Kidney (tissue), 14 donors: ENCODE data around the gene TAF3. TPM values are rescaled to one million over a fixed set of nuclear protein-coding genes. Genes with fewer than 3 reads are reported as not detected.
A peak's percentile ranks its signal among the peaks of the same experiment; 100 is the strongest.

Experiments
- DNase-seq, 5 donors: peaks; one replicate each; pipeline ENCODE4 v3.0.0-alpha.2; 2013 to 2020
- FAIRE-seq: peaks from 2 replicates; lab custom pipeline; 2012; peaks lifted over from hg19 to GRCh38; lab: Jason Lieb, UNC
- H3K27ac ChIP-seq, 2 donors: one replicate each; pipeline ENCODE4 v1.7.0; 2013; ENCODE audit warnings: low read depth in 2 of 2, low read length in 2 of 2, inconsistent platforms in 1 of 2
- H3K27me3 ChIP-seq: one replicate; pipeline ENCODE4 v1.7.1; 2013; ENCODE audit warnings: low read length, inconsistent platforms; ENCODE audit not compliant: control insufficient read depth, insufficient read depth
- H3K36me3 ChIP-seq, 3 donors: one replicate each; pipeline versions ENCODE4 v1.7.0 to v1.7.1; 2013; ENCODE audit warnings: low read length in 3 of 3, control low read depth in 1 of 3, inconsistent platforms in 1 of 3; ENCODE audit not compliant: insufficient read depth in 3 of 3, control insufficient read depth in 2 of 3
- H3K4me1 ChIP-seq, 3 donors: one replicate each; pipeline versions ENCODE4 v1.7.0 to v1.7.1; 2013; ENCODE audit warnings: low read length in 3 of 3, inconsistent platforms in 1 of 3, low read depth in 1 of 3; ENCODE audit not compliant: control insufficient read depth in 2 of 3, insufficient read depth in 2 of 3
- H3K4me3 ChIP-seq, 3 donors: one replicate each; pipeline versions ENCODE4 v1.7.0 to v1.8.1; 2013; ENCODE audit warnings: low read length in 3 of 3, control low read depth in 1 of 3, inconsistent platforms in 1 of 3
- H3K9ac ChIP-seq, 3 donors: one replicate each; pipeline versions ENCODE4 v1.7.0 to v1.7.1; 2013; ENCODE audit warnings: low read length in 3 of 3, control low read depth in 1 of 3, inconsistent platforms in 1 of 3
- H3K9me3 ChIP-seq, 3 donors: one replicate each; pipeline versions ENCODE4 v1.7.0 to v1.7.1; 2013; ENCODE audit warnings: low read length in 3 of 3, control low read depth in 1 of 3, inconsistent platforms in 1 of 3; ENCODE audit not compliant: control insufficient read depth in 2 of 3, insufficient read depth in 1 of 3
- CTCF ChIP-seq: IDR thresholded peaks from 3 replicates; pipeline ENCODE4 v1.5.1; 2012; ENCODE audit warnings: mild to moderate bottlenecking, moderate library complexity, borderline replicate concordance; ENCODE audit not compliant: insufficient read depth; ENCODE audit errors: extremely low read depth
- intact Hi-C: fragments of 100-400 bp; cut with DNase I; formaldehyde crosslinking; loops from one replicate; pipeline ENCODE4 v1.11.1; 2022
- polyA plus RNA-seq: library from polyadenylated mRNA; stranded (reverse); fragments of 350-450 nt; fragmentation: Illumina TruSeq; extraction: RNeasy Lipid Tissue Mini Kit (QIAGEN cat#74804); gene quantifications from one replicate; pipeline ENCODE4 v1.2.3, GENCODE V29; 2014; ENCODE audit warnings: low read depth, low replicate concordance; ENCODE audit not compliant: insufficient read depth
- total RNA-seq: library from RNA; stranded (reverse); fragmentation: NEBNext Ultra II Directional; extraction: Animal tissue kit (Norgen Biotek cat#: 25700); gene quantifications from one replicate; pipeline ENCODE4 v1.2.1, GENCODE V29; 2021
- donor health status: control.
- donor health status: control.
- donor health status: control.
- donor health status: control.
- donor health status: control.
- donor health status: DM: yes; HTN: yes; CAD: no.
- donor health status: Normal renal cell carcinoma (clear cell type).

The TAF3 gene
- total and polyA plus RNA-seq, 2 donors from 2014 or later: 4.0 to 8.7 TPM

DNA sequence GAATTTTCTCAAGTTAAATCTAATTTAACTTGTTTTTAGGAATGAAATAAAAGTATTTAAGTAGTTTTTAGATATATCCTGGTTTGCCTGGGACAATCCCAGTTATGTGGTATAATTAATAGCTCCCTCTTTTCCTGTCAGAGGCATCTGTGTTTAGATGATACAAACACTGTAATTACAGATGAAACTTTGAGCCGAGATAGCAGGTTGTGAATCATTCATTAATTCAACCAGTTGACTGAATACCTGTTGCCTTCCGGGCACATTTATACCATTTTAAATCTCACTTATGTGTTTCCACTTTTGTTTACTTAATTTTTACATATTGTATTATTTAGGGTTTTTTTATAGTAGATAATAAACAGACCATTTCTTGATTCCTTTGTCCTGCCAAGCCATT is 154.1 kb downstream of the TAF3 start:
- Histone ChIP-seq H3K27ac (no peak overlapping the region), H3K9ac (no peak overlapping the region), H3K36me3 (no peaks in the 10 kb centered on the region), H3K4me1 (no peaks in the 10 kb centered on the region), H3K27me3 (no peaks in the 10 kb centered on the region), H3K4me3 (no peak overlapping the region), H3K9me3 (no peaks in the 10 kb centered on the region)
- no peak for TF ChIP-seq CTCF
- intact Hi-C loops: no loop called here
- DNase-seq: no peak
- FAIRE-seq: no peak

DNA sequence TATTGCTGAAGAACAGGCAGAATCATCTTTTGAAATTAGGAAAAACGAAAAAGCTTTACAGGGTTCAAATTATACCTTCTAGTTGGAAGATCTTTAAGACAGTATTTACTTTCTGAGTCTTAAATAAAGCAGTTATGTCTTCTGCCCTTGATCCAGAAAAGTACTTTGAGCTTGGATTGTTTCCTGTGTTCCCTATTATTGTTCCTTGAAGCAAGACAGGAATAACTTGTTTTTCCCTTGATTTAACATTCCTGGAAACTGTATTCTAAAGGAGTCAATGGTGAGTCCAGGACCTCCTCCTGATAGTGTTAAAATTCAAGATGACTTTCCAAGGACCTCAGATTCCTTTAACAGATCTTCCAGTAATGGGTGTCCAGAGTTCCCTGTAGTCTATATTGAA is 161.9 kb downstream of the TAF3 start:
- H3K4me3 ChIP-seq: no peak overlapping the region
- FAIRE-seq: no peak
- intact Hi-C loops: no loop called here

DNA sequence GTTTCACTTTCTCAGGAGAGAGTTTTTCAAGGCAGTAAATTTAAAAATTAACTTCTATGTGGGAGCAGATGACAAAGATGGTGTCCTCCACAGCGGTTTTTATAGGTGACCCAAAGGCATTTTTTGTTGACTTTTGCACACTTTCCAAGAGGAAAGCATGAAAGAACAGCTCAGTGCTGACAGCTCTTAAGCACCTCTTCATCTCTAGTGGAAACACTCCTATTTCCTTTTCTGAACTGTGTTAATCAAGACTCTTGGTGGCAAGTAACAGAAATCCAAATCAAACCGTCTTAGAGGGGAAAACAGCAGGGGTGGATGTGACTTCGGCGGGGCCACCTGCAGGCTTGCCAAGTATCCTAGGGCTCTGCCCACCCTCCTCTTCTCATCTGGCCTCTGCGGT is 164.4 kb downstream of the TAF3 start:
- no peak for TF ChIP-seq CTCF
- FAIRE-seq: no peak
- no peaks in the 10 kb centered on the region for H3K27me3 ChIP-seq
- intact Hi-C loops: no loop called here
- DNase-seq: no peak
- no peak overlapping the region for H3K4me3 ChIP-seq
- H3K9me3 ChIP-seq: no peaks in the 10 kb centered on the region
- peaks cover 0 to 5% (median under 1%) of the 10 kb centered on the region in 3 donors for H3K36me3 ChIP-seq
- no peak overlapping the region for H3K27ac ChIP-seq
- no peak overlapping the region for H3K9ac ChIP-seq
- no peaks in the 10 kb centered on the region for H3K4me1 ChIP-seq

More for the DNA sequence above, 161.9 kb downstream of the TAF3 start:
- Histone ChIP-seq H3K9ac (no peak overlapping the region), H3K27ac (no peak overlapping the region), H3K9me3 (no peaks in the 10 kb centered on the region), H3K4me1 (no peaks in the 10 kb centered on the region), H3K36me3 (peaks cover 0 to 5% (median 3%) of the 10 kb centered on the region in 3 donors), H3K27me3 (no peaks in the 10 kb centered on the region)
- TF ChIP-seq CTCF: no peak
- DNase-seq: peak in 1 of 5 donors; percentile 21

GRCh38 chr10:7984325-7984724 is 166.0 kb downstream of the TAF3 start:
- intact Hi-C loops: no loop called here
- no peaks in the 10 kb centered on the region for H3K36me3 ChIP-seq
- H3K9me3 ChIP-seq: no peaks in the 10 kb centered on the region
- no peak for TF ChIP-seq CTCF
- no peak overlapping the region for H3K4me3 ChIP-seq
- H3K27me3 ChIP-seq: no peaks in the 10 kb centered on the region
- no peaks in the 10 kb centered on the region for H3K4me1 ChIP-seq
- H3K9ac ChIP-seq: no peak overlapping the region
- DNase-seq (no peak), FAIRE-seq (no peak)
- no peak overlapping the region for H3K27ac ChIP-seq
